Measurements from ENCODE around the gene RHBDD1.

Gene RHBDD1

DNA sequence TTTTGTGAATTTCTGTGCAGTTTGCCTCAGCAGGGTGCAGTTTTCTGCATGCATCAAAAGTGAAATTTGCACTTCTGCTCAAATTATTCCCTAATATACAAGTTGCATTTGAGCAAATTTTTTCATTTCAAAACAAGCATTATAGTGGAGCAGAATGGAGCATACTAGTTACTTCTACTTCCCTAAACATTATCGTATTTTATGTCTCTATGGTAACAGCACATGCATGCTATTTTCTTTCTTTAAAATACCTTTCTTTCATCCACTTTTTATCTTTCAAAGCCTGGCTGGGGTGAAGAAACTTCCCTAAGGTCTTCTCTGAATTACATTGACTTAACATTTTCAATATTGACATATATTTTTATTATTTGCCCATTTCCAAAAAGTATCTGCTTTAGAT, 11.2 kb downstream of the RHBDD1 start:
- no peak for DNase-seq

- no peak for DNase-seq
Observed at GRCh38 chr2:226847511-226847910, 11.7 kb downstream of the RHBDD1 start.

- no peak for DNase-seq
Observed at GRCh38 chr2:226849349-226849748, 13.5 kb downstream of the RHBDD1 start.

GRCh38 chr2:226850024-226850423, 14.2 kb downstream of the RHBDD1 start:
- DNase-seq: no peak

GRCh38 chr2:226855787-226856186, 19.9 kb downstream of the RHBDD1 start:
- no peak for DNase-seq

DNA sequence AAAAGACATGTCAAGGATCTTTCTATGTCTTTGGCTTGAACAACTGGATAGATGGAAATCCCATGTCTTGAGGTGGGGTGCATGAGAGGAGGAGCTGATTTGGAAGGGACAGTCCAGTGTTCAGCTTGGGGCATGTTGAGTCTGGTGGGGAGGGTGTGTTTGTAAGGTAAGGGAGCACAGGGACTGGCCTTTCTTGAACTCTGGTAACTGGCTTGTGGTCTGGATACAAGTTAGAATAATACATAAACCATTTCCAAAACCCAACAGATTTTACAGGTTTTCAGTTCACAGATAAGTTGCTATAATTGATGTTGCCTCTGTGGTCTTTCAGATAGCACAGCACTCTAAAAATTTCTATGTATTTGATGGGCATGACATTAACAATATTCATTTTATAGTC, 24.2 kb downstream of the RHBDD1 start:
- DNase-seq: no peak

- no peak for DNase-seq
Observed at GRCh38 chr2:226862623-226863022, 26.8 kb downstream of the RHBDD1 start.

DNA sequence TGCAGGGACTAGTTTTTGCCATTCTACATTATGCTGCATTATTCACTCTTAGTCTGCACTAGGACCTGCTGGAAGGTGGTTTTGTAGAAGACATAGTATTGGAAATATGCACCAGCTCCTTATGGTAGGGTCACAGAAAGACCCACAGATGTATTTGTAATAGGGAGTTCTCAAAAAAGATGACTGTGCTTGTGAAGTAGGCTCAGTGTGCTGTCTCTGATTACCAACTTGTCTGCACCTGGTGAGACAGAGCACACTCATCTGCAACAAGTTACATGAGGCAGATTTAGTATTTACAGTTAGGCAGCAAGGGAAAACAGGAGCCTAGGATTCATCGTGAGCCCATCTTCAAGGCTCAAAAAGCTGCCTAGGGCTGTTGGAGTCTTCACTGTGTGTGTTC, 29.4 kb downstream of the RHBDD1 start:
- no peak for DNase-seq

DNA sequence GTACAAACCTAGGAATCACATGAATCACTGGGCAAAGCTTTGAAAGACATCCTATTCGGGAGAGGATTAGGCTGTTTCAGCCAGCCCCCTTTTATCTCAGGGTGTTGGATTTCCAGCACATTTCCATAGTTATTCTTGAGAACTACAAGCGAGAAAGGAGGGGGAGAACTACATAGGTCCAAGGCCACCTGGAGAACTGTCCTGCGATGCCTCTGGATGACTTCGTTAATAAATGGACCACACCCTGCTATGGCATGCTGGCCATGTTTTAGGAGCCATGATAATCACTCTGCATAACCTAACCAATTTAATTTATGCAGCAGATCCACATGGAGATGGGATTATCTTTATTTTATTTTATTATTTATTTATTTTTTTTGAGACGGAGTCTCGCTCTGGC, 29.9 kb downstream of the RHBDD1 start:
- no peak for DNase-seq

GRCh38 chr2:226868331-226869162, 32.7 kb downstream of the RHBDD1 start:
- DNase-seq: no peak

- DNase-seq: no peak
Observed at GRCh38 chr2:226869371-226869770, 33.5 kb downstream of the RHBDD1 start.

DNA sequence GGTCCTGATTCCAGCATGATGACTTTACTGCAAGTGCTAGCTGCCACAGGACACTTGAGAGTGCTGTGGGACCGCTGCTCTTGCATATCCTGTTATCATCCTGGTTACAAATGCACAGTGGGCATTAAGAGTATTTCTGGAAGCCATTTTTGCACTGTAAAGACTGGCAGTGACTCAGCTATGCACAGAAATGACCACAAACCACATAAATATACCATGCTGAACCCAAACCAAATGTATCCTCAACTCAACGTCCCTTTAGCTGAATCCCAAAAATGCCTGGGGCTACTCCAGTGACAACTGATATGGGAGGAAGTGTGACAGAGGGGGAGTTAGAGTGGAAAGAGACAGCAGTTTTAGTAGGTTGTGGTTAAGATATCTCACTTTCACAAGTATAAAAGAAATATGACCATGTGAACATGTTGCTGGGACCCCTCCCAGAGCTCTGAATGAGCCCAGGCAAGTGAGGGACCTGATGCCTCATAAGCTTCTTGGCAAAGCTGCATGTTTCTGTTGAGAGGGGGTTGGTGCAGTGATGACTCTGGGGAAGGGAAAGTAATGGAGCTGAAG, 37.3 kb downstream of the RHBDD1 start:
- peak; percentile 7 for DNase-seq

DNA sequence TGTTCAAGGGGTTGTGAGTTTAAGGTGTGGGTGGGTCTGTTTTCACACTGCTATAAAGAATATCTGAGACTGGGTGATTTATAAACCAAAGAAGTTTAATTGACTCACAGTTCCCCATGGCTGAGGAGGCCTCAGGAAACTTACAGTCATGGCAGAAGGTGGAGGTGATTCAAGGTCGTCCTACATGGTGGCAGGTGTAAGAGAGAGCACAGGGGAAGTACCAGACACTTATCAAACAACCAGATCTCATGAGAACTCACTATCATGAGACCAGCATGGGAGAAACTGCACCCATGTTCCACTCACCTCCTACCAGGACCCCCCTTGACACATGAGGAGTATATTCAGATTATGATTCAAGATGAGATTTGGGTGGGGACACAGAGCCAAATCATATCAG, 38.0 kb downstream of the RHBDD1 start:
- DNase-seq: no peak

- DNase-seq: no peak
Observed at GRCh38 chr2:226874749-226875148, 38.9 kb downstream of the RHBDD1 start.

DNA sequence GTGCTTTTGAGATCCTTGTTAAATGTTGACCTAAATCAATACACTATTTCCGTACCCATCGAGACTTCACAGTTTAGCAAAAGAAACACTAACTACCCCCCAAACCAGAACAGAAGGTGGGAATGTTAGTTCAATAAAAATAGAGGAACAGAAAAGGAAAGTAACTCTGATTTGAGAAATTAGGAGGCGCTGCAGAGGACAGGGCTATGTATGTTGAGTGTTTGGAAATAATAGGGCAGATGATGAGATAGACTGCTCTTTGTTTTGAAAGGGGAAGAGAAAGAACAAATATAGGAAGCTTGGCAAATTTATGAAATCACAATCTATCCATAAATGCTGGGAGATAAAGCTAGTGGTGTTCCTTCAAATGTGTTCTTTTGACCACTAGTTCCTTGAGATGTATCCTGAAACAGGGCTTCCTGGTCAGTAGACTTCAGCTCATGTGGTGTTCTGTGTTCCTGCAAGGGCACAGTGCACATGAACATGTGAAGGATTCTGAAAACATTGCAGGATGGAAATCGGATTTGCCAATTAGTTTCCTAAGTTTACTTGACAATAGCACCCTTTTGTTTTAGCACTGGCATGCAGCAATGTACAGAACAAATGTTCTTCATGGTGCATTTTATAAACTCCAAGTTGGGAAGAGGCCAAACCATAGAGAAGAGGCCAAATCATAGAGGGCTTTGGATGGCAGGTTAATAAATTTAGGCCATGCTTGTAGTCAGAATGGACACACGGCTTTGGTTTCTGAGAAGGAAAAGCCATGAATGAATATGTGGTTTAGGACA, 39.8 kb downstream of the RHBDD1 start:
- DNase-seq: peak; percentile 88

GRCh38 chr2:226877491-226877890, 41.6 kb downstream of the RHBDD1 start:
- DNase-seq: no peak

DNA sequence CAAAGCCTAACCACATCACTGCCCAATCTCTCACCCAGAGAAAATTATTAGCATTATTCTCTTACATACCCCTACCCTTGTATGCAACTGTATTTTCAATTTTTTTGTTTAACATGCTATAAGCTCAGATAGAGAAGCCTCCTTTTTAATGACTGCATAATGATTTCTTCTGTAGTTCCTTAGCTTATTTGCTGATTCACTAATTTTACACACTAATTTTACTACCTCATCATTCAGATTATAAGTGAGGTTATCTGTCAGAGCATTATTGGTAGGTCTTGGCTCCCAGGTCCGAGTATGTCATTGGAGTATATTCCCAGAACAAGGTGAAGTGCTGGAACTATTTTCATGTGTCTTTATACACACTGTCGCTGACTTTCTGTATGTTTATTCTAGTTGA, 45.4 kb downstream of the RHBDD1 start:
- DNase-seq: no peak

GRCh38 chr2:226882606-226883005, 46.8 kb downstream of the RHBDD1 start:
- DNase-seq: no peak

- DNase-seq: no peak
Observed at GRCh38 chr2:226883296-226883795, 47.5 kb downstream of the RHBDD1 start.

DNA sequence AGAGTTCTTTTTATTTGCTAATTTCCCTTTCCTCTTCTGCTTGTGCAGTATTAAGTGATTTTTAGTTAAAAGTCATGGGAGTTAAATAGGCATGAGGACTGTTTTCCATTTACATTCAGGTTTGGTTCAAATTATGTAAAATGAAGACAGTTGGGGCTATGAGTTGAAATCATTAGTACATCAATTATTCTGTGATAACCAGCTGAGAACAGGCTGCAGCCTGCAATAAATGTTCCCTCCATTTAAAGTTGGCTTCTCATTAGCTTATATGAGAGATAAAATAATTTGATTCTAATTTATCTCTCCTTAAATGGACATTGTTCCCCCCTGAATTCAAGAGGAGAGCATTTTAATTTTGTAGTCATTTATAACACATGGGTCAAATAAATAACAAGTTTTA, 48.3 kb downstream of the RHBDD1 start:
- DNase-seq: no peak

- no peak for DNase-seq
Observed at GRCh38 chr2:226885769-226886435, 50.0 kb downstream of the RHBDD1 start.

DNA sequence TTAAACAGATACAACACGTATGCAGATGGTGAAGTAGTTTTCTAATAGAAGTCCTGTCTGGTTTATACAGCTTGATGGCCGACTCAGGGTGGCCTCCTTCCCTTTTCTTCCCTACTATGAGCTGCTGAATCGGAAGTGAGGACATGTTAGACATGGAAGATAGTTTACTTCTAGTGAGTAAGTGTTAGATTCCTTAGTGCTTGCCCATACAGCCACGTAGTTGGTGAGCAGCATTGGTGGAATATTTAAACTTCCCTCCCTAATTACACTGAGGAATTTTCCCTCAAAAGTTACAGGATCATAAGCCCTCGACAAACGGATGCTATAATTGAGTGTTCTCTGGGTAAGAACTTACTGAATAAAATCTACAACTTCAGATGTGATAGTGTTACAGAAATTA, 52.1 kb downstream of the RHBDD1 start:
- DNase-seq: no peak

DNA sequence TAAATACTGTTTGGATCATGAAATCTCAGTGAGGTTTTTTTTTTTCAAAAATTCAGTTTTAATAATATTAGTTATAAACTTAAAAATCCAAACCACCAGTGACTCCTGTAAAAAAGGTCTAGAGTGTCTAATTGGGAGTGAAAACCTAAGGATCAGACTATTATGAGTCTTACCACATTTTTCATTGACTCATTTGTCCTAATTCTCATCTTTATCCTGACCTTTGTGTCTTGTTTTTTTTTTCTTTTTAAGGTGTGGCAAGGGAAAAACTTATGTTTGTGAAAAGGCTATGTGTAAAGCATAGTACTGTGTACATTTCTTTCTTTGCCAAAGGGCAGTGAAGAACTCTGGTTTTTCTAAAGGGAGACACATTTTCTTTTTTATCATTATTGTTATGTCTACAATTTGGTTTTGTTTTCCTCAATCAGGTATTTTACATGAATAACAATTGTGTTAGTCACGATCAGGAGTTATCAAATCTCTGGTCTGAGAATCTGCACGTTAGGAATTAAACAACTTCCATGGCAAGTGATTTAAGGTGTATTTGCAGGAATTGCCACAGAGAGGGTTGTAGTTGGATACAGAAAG, 52.6 kb downstream of the RHBDD1 start:
- no peak for DNase-seq
